NCI-H2081 treated with DMSO at 0.1 percent for 48 hours (cell line): ENCODE data around the gene CLK3.
"Not testable (repeated sequence)": the region's sequence is repeated elsewhere in the genome, so short reads cannot be mapped to it uniquely, and the experiment has no call there.

ENCODE experiments used
- DNase-seq: peaks from one replicate; lab custom pipeline; 2025; lab: John Stamatoyannopoulos, UW

Gene CLK3

DNA sequence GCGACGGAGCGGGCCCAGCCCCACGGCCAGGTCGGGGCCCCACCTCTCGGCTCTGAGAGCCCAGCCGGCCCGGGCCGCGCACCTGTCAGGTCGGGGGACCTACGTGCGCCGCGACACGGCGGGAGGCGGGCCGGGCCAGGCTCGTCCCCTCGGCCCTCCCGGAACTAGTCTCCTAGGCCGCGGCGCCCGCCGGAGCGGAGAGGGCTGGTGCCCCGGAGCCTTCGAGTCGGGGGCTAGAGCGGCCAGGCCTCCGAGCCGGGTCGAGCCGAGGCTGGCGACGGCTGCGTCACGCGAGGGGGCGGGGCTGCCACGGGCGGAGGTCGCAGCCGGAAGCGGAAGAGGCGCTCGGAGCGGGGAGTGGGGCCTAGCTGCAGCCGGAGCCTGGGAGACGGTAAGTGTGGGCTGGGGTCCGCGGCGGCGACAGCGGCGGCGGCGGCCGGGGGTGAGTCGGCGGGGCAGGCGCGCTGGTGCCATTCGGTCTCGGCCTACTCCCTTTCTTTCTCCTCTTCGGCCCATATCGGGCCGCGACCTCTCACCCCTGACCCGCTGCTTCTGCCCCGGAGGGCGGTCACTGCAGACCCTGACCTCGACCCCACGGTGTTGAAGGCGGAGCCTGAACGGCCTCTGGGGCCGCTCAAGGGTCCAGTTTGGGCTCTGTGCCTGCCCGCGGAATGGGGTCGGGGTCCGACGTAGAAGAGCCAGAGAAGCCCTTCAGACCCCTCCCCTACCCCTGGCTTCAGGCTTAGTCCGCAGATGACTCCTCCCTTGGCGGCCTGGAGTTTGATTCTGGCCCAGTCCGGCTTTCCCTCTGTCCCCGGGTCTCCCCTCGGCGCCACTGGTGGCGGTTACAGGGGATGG is at the start of gene CLK3:
TSS of gene CLK3 (plus strand) at position 329 of the 858 bp plus-strand sequence. CDS start 3,361 bp downstream, outside the sequence.
- DNase-seq = peak; percentile 71

DNA sequence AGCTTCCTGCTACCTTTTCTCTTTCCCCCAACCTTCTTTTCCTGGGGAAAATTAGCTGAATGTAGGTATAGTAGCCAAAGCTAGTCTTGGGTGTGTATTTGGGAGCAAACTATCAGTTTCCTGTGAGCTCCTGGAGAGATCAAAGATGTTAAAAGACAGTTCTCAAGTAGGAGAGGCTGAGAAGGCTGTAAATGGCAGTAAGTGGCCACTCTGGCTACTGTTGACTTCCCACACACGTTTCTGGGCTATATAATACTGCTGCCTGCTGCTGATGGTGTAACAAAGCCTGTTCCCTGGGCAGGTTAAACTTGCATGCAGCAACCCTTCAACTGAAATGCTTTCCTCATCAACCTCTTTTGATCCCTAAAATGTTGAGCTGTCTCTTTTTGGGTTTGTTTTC is 47.0 kb upstream of the CLK3 start:
- DNase-seq = no peak

DNA sequence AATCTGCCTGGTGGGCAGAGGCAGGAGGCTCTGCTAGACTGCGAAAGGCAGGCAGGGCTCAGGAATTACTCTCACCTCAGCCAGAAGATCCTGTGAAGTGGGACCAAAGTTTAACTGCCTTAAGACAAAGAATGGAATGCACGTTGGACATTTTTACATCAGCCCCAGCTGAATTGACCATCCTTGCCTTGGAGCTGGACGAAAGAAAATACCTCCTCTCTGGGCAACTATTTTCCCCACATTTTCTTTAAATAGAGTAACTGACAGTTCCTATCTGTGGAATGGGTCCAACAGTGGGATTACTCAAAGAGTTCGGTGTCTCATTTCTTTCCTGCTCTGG is 45.9 kb upstream of the CLK3 start:
- DNase-seq = no peak

- DNase-seq = no peak
These were observed 44.4 kb upstream of the CLK3 start for GRCh38 chr15:74571191-74571590.

GRCh38 chr15:74573987-74574386 is 41.6 kb upstream of the CLK3 start:
- no peak for DNase-seq

DNA sequence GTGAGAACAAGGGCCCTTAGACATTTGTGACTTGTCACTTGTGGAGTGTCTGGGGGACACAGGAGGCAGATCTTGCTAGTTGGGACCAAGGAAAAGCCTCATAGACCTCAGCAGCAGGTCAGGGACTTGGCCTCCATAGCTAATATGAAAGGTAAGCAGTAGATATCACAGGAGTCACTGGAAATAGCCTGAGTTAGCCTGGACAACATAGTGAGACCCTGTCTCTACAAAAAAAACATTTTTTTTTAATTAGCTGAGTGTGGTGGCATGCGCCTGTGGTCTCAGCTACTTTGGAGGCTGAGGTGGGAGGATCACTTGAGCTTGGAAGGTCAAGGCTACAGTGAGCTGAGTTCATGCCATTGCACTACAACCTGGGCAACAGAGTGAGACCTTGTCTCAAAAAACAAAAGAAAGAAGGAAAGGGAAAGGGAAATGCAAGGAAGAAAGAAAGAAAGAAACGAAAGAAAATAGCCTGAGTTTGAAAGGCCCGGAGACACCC is 37.1 kb upstream of the CLK3 start:
- no peak for DNase-seq

GRCh38 chr15:74579001-74579400 is 36.6 kb upstream of the CLK3 start:
- DNase-seq = no peak

DNA sequence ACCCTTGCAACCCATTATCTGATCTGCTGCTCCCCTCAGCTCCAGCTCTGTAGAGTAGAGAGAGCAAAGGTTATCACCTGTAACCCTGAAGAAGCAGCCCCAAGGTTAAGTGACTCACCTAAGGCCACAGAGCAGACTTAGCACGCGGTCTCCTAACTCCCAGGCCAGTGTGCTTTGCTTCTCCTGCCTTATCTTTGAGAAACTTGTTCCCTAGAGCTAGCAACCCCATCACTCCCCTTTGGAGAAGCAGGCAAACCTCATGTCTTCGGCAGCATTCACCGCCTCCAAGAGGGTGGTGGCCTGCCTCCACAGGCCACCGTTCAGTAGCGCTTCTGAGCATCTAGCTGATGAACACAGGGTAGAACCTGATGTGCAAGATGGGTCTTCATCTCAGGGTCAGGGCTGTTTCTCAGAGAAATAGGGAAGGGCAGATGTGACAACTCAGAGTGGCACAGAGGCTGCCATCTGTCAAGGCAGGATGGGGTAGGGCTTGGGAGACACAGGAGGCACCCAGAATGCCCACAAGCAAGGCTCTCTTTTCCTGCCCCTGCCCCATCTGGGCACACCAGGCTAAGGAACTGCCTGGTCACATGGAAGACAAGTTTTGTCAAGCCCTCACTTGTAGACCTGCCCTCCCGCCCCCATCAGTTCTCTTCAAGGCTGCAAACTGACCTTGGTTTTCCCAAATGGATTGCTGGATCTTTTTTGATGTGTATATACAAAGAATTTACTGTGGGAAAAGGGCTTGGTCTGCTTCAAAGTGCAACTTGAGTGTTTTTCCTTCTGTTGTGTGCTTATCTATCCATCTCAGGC is 34.9 kb upstream of the CLK3 start:
- DNase-seq = no peak

- DNase-seq = no peak
These were observed 31.4 kb upstream of the CLK3 start for GRCh38 chr15:74584204-74584603.

GRCh38 chr15:74584779-74585178 is 30.9 kb upstream of the CLK3 start:
- DNase-seq = no peak

DNA sequence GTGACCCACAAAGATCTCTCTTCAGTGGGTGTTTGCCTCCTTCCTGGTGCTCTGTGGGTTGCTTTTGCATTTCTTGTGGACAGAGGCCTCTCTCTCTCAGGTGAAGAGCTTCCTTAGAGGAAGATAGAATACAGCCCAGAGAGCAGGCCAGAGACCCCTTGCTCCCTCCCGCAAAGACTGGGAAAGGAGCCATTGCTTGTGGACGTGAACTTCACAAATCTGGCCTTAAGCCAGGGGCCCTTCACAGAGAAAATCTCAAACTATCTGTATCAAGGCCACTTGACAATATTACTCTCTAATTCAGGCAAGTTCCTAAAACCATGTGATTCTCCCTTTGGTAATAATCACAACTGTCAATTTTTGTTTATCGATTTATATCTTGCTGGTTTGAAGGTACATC is 30.4 kb upstream of the CLK3 start:
- no peak for DNase-seq

DNA sequence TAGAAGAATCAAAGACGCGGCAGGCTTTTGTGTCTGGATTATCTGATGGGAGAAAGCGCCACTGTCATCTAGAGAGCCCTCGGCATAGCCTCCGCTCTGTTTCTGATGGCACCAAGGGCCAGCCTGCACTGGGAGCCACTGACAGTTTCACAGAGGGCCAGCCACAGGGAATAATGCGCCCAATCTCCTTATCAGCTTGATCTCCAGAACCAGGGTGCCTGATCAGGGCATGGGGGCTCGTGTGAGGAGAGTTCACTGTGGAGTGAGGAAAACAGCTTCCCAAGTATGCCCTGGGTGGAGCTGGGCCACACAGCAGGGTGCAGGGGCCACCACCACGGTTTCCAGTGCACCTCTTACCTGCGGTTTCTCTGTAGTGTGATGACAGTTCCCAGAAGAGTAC is 29.8 kb upstream of the CLK3 start:
- DNase-seq = no peak

DNA sequence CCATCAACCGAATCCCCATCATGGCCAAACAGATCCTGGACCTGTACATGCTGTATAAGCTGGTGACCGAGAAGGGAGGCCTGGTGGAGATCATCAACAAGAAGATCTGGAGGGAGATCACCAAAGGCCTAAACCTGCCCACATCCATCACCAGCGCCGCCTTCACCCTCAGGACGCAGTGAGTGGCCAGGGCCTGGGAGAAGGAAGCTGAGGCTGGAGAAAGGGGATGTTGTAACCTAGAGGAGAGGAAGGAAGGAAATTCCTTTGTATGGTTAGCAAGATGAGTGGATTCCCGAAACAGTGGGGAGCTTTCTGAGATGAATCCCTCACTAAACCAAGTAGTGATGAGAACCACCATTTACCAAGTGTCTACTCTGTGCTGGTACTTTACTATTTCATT is 25.8 kb upstream of the CLK3 start:
- no peak for DNase-seq

DNA sequence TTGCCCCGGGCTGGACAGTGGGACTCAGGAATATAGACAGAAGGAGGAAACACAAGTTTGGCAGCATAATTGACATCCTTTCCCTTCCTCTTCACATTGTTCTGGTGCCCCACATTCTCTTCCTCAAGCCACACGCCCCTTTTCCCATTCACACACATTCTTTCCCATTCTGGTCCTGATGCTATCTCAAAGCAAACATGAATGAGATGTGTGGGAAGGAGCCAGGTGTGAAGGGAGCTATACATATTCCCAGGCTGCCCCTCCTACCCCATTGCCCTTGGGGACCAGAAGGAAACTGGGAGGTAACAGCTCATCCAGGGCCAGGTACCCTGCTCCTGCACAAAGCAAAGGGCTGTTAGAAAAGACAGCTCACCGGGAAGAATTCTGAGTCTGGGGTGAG is 23.4 kb upstream of the CLK3 start:
- no peak for DNase-seq

DNA sequence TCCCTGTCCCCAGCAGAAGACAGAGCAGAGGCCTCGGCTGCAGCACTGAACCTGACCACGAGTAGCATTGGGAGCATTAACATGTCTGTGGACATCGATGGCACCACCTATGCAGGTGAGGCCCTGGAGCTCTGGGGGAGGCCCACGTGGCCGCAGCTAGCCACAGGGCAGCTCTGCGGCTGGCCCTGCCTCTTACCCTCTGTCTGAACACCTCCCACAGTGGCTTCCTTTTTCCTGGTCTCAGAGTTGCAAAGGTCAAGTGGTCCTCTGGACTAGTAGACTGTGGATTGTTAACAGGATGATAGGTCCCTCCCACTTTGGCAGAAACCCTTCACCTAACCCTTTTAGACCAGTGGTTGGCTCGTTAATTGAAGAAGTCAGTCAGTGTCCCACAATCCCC is 22.5 kb upstream of the CLK3 start:
- no peak for DNase-seq

DNA sequence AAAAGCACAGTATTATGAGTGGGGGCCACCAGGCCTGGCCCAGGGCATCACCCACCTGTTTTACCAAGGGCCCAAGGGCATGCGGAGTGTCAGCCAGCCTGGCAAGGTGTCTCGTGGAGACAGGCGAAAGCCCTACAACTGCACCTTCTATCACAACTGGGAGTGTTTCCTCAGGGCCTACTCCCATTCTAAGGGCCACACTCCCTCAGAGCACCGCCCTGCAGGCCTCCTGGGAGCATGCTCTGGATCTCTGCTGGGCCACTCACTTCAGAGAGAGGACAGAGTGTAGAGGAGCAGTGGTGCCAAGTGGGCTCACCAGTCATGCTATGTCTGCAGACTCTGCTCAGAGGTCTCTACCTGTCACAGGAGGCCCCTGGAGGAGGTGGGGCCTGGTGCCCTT is 21.2 kb upstream of the CLK3 start:
- no peak for DNase-seq

- DNase-seq = no peak
These were observed 20.4 kb upstream of the CLK3 start for GRCh38 chr15:74595271-74595670.

GRCh38 chr15:74596736-74597135 is 18.9 kb upstream of the CLK3 start:
- DNase-seq = not testable (repeated sequence)

DNA sequence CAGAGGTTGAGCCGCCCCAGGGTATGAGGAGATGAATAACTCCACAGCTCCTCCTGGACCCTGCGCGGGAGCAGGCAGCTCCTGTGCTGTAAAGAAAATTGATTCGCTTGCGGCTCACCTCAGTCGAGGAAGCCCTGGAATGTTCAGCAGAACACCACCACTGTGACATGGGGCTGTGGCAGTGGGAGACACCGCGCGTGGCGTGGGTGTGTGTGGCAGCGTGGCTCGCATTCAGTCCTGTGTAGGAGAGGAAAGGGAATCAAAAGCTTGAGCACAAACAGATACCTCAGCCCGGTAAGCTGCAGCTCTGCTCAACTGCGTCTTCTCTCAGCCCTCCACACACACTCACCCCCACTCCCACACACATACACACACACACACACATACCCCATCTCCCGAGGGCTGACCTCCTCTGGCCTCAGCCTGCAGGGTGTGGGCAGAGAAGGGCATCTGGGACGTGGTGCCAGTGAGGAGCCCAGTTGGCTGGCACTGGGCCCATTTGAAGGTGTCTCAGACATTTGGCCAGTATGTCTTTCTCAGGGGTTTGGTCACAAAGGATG is 18.4 kb upstream of the CLK3 start:
- not testable (repeated sequence) for DNase-seq

GRCh38 chr15:74598126-74598842 is 17.4 kb upstream of the CLK3 start:
- no peak for DNase-seq

GRCh38 chr15:74599156-74599555 is 16.5 kb upstream of the CLK3 start:
- DNase-seq = no peak
